Measurements from ENCODE around the gene OCEL1. TPM values are rescaled to one million over a fixed set of nuclear protein-coding genes. Genes with fewer than 3 reads are reported as not detected.
A peak's percentile ranks its signal among the peaks of the same experiment; 100 is the strongest.

OCEL1 gene
- polyA plus RNA-seq, 2 of the 4 experiments (the other 2 are of a cell fraction): 5.5 to 9.2 TPM

DNA sequence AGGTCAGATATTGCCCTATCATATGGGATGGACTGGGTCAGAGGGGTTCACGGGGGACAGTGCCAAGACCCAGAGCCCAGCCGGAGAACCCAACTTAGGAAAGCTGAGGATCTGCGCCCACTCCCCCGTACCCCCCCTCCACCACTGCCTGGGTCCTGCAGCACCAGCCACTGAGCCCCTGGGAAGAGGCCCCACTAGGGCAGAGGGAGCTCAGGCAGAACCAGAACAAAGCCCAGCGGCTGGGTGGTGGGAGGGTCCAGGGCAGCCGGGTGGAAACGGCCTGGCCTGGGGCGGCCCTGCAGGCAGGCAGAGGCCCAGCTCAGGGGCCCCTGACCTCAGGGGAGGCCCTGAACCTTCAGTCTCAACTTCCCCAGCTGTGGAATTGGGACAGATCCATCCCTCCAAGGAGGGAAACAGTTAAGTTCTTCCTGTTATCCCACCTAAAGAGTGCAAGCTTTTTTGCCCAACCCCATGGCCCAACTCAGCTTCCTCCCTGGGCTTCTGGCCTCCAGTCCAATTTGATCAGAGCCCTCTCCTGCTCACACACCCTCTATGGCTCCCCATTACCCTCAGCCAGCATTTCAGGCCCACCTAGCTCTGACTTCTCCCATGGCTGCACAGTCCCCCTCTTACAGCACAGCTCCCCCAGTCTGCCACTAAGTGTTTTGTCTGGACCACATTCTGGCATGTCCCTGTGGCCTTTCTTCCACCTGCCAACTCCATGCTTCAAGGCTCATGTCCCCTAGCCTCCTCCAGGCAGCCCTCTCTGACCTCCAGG, 16.6 kb downstream of the OCEL1 start:
- TF ChIP-seq HOXB5 (CRISPR knock-in tag; IDR thresholded peaks at IDR 0.05): no peak
- no peak for TF ChIP-seq CBX8 (IDR thresholded peaks at IDR 0.05)
- no peak for TF ChIP-seq ZSCAN20 (CRISPR knock-in tag; IDR thresholded peaks at IDR 0.05)
- no peak for TF ChIP-seq BHLHE40 (IDR thresholded peaks at IDR 0.05; ENCODE audit: low read depth, low read length)
- no peak for TF ChIP-seq HOXA7 (CRISPR knock-in tag; IDR thresholded peaks at IDR 0.05)
- peak; percentile 57; the same call in 1 of the 2 replicates for TF ChIP-seq HDAC2 (IDR thresholded peaks at IDR 0.05)
- peak; percentile 89; the same call in 1 of the 2 replicates for TF ChIP-seq KDM1A (IDR thresholded peaks at IDR 0.05; ENCODE audit: low read depth)
- TF ChIP-seq EP300 (IDR thresholded peaks at IDR 0.05): no peak
- TF ChIP-seq FOXS1 (CRISPR knock-in tag; IDR thresholded peaks at IDR 0.05): no peak
- no peak for TF ChIP-seq POLR2A (IDR thresholded peaks at IDR 0.05; ENCODE audit: low read length)
- TF ChIP-seq, protein P1, sequence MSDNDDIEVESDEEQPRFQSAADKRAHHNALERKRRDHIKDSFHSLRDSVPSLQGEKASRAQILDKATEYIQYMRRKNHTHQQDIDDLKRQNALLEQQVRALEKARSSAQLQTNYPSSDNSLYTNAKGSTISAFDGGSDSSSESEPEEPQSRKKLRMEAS (IDR thresholded peaks at IDR 0.05): no peak
- TF ChIP-seq, protein P2, sequence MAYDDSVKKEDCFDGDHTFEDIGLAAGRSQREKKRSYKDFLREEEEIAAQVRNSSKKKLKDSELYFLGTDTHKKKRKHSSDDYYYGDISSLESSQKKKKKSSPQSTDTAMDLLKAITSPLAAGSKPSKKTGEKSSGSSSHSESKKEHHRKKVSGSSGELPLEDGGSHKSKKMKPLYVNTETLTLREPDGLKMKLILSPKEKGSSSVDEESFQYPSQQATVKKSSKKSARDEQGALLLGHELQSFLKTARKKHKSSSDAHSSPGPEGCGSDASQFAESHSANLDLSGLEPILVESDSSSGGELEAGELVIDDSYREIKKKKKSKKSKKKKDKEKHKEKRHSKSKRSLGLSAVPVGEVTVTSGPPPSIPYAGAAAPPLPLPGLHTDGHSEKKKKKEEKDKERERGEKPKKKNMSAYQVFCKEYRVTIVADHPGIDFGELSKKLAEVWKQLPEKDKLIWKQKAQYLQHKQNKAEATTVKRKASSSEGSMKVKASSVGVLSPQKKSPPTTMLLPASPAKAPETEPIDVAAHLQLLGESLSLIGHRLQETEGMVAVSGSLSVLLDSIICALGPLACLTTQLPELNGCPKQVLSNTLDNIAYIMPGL (CRISPR knock-in tag; IDR thresholded peaks at IDR 0.05; ENCODE audit: borderline replicate concordance): no peak
- TF ChIP-seq TP53 (CRISPR knock-in tag; IDR thresholded peaks at IDR 0.05): no peak
- no peak for TF ChIP-seq JUN (IDR thresholded peaks at IDR 0.05)
- no peak for TF ChIP-seq CHD4 (IDR thresholded peaks at IDR 0.05; ENCODE audit: borderline replicate concordance)
- no peak for TF ChIP-seq MYC (IDR thresholded peaks at IDR 0.05; ENCODE audit: borderline replicate concordance, low read length)
- no peak for TF ChIP-seq HOXB13 (CRISPR knock-in tag; IDR thresholded peaks at IDR 0.05; ENCODE audit: low read depth)
- TF ChIP-seq, protein P3, sequence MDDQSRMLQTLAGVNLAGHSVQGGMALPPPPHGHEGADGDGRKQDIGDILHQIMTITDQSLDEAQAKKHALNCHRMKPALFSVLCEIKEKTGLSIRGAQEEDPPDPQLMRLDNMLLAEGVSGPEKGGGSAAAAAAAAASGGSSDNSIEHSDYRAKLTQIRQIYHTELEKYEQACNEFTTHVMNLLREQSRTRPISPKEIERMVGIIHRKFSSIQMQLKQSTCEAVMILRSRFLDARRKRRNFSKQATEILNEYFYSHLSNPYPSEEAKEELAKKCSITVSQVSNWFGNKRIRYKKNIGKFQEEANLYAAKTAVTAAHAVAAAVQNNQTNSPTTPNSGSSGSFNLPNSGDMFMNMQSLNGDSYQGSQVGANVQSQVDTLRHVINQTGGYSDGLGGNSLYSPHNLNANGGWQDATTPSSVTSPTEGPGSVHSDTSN (IDR thresholded peaks at IDR 0.05): no peak
- TF ChIP-seq ZFP36 (IDR thresholded peaks at IDR 0.05; ENCODE audit: borderline replicate concordance, partially characterized antibody): peak; percentile 91
- no peak for TF ChIP-seq ZC3H11A (IDR thresholded peaks at IDR 0.05)
- H3K9me3 ChIP-seq: no peaks in the 10 kb centered on the region
- ATAC-seq: no peak
- H3K27ac ChIP-seq: peak overlapping the region; percentile 92 to 96
- CTCF ChIA-PET: interaction anchor here (0.7 to 10.0 kb wide), 9 partner anchors 7 to 527 kb away, joined by 3 to 62 read pairs (median 3); partner anchors contain the start of gene ANKLE1
- WGBS (ENCODE audit: missing lambda C conversion rate): 65% methylated on average over 4 of the region's 8 CpGs
- peaks cover 69% of the 10 kb centered on the region for H3K4me1 ChIP-seq
- DNase-seq (ENCODE audit: low read depth in 1 of 2, low spot score in 1 of 2): no peak
- no peak for FAIRE-seq
- H3K4me3 ChIP-seq: peak overlapping the region; percentile 93
- H3K4me2 ChIP-seq: peak overlapping the region; percentile 90
- POLR2A ChIA-PET: interaction anchor here (1.6 kb wide), 1 partner anchor 8 kb away, joined by 5 read pairs; no protein-coding TSS in a partner anchor

DNA sequence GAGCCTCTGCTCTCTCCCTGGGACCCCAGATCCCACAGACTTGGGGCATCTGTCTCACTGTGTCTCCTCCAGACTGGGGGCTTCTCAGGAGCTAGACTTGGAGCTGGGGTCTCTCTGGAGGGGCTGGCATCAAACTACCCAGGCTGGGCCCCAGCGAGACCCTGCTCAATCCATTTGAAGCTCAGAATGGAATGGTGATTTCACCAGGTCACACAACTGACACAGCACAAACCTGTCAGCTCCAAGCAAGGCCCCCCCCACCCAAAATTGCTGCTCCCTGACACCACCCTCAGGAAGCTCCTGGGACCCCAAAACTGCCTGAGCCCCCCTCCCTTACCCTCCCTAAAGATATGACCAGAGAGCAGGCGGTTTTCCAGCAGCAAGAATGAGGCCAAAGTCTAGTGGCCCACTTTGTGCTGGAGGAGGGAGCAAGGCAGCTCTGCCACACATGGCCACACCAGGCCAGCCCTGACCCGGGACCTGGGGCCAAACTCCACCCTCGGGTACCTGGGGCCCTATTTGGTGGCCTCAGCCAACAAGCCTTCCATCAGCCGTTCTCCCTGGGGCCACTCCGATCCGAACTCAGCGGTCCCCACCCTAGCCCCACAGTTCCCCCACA, 17.3 kb downstream of the OCEL1 start:
- no peak for DNase-seq (ENCODE audit: low read depth in 1 of 2, low spot score in 1 of 2)
- H3K9me3 ChIP-seq: no peaks in the 10 kb centered on the region
- peak overlapping the region; percentile 93 for H3K4me3 ChIP-seq
- no peak for FAIRE-seq
- 5% methylated on average over 3 of the region's 8 CpGs for WGBS (ENCODE audit: missing lambda C conversion rate)
- peak in 1 of 2 experiments; percentile 8; a peak in 2 of 6 replicates for ATAC-seq
- ChIA-PET POLR2A (interaction anchor here (1.3 to 1.6 kb wide), 2 partner anchors 9 to 28 kb away, joined by 5 read pairs; partner anchors contain the start of gene USE1), CTCF (interaction anchor here (0.7 to 10.0 kb wide), 6 partner anchors 8 to 528 kb away, joined by 3 to 62 read pairs (median 4); partner anchors contain the start of gene ANKLE1)
- peak overlapping the region; percentile 90 for H3K4me2 ChIP-seq
- TF ChIP-seq, protein P1 (IDR thresholded peaks at IDR 0.05): 0 out of 2 replicates have a peak, but pooled peaks have one; percentile 11
- TF ChIP-seq MAFK (IDR thresholded peaks at IDR 0.05; ENCODE audit: partially characterized antibody) (no peak), TP53 (CRISPR knock-in tag; IDR thresholded peaks at IDR 0.05) (no peak), KDM1A (IDR thresholded peaks at IDR 0.05; ENCODE audit: low read depth) (no peak)
- TF ChIP-seq, protein P4, sequence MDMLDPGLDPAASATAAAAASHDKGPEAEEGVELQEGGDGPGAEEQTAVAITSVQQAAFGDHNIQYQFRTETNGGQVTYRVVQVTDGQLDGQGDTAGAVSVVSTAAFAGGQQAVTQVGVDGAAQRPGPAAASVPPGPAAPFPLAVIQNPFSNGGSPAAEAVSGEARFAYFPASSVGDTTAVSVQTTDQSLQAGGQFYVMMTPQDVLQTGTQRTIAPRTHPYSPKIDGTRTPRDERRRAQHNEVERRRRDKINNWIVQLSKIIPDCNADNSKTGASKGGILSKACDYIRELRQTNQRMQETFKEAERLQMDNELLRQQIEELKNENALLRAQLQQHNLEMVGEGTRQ (IDR thresholded peaks at IDR 0.05): no peak
- peaks cover 70% of the 10 kb centered on the region for H3K4me1 ChIP-seq
- H3K27ac ChIP-seq: peak overlapping the region; percentile 92 to 96
